ES-I3 (cell line): ENCODE results near the gene SKOR2.

Experiments used
- H3K36me3 ChIP-seq: 2 replicates; pipeline ENCODE4 v1.6.1; 2013; ENCODE audit warnings: mild to moderate bottlenecking, low read length, control low read depth, moderate library complexity; ENCODE audit not compliant: insufficient read depth
- H3K4me1 ChIP-seq: 2 replicates; pipeline ENCODE4 v1.6.1; 2013; ENCODE audit warnings: mild to moderate bottlenecking, control low read depth, low read length; ENCODE audit not compliant: insufficient read depth
- H3K9ac ChIP-seq: 2 replicates; pipeline ENCODE4 v1.6.1; 2013; ENCODE audit warnings: low read depth, mild to moderate bottlenecking, low read length, moderate library complexity
- H3K9me3 ChIP-seq: 2 replicates; pipeline ENCODE4 v1.6.1; 2013; ENCODE audit warnings: mild to moderate bottlenecking, low read length, moderate library complexity; ENCODE audit not compliant: control insufficient read depth, insufficient read depth

SKOR2 gene

DNA sequence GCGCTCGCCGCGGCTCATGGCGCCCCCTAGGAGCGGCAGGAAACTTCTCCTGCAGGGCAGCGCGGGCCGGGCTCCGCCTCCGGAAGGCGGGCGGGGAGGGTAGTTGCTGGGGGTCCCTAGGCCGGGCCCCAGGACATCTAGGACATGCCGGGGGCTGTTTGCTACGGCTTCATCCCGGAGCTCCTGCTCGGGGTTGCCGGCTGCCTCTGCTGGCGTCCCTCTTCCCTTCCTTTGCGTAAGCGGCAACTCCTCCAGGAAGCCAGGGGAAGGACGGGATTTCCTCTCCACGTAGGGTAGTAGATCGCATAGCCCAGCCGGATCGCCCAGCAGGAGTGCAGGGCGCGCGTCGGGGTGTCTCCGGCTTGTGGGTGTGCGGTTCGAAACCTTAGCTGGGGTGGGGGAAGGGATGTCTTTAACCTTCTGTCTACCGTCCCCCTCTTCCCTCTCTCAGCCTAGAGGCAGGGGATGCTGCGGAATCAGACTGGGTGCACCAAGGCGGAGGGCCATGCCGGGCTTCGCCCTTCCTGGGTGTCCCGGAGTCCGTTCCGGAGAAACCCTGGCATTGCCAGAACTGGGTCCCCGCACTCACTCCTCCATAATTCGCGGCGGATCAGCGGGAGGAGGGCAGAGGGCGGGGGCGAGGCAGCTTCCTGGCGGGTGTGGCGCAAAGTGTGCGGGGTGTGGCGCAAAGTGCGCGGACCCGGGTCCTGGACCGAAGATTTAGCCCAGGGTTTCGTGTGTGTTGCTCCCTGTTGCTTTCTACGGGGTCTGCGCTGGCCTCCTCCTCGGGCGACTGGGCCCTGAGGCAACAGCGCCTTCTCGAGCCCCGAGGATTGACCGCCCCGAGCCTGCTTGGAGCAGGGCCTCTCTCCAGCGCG is 12.2 kb upstream of the SKOR2 start:
- H3K4me1 ChIP-seq, result no peaks in the 10 kb centered on the region
- H3K9ac ChIP-seq, result peak overlapping the region; percentile 70
- H3K36me3 ChIP-seq, result no peaks in the 10 kb centered on the region
- H3K9me3 ChIP-seq, result no peaks in the 10 kb centered on the region

DNA sequence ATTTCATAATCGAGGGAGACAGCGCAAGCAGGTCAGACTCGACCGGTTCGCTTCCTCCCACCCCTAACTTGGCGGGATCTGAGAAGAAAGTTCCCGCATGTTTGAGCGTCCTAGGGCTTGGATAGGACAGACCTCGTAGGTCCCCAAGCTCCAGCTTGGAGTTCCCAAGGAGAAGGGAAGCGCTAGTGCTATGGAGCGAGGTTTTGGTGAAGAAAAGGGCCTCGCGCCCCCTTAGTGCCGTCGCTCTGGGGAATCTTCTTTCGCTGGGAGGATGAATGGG is 11.6 kb upstream of the SKOR2 start:
- Histone ChIP-seq H3K4me1 (no peaks in the 10 kb centered on the region), H3K9me3 (no peaks in the 10 kb centered on the region), H3K36me3 (no peaks in the 10 kb centered on the region), H3K9ac (peak overlapping the region; percentile 70; the same call in 1 of the 2 replicates)

DNA sequence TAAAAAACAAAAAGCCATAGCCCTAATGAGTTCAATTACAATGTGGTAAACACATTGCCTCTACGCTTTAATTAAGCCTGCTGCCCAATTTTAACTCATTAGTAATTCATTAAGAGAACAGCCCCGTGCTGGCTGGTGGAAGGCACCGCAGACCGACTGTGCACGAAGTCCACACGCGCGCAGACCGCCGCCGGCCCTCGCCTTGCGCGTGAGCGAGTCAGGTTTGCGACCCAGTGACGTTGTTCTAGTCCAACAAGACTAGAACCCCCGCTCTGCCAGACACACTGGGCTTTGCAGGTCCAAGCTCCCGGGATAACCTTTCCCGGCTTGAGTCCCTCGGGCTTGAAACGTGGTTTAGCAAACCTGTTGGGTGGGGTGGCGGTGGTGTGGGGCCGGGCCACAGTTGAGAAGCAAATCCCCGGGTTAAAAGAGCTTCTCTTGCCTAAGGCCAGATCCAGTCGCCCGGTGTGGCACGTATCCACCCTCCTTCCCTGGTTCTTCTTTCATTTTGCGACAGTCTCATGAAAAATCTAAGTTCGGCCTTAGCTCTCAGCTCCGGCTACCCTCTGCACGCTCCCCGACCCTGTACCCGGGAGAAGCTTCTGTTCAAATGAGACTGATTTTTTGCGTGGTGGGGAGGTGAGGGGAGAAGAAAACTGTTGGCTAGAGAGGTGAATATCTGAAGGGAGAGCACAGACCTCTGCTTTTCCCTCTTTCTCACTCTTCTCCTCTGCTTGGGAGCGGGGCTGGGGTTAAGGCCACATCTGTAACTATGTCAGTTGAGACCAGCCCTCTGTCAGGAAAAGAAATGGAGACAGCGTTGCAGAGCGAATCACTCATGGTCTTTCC is 11.1 kb upstream of the SKOR2 start:
- Histone ChIP-seq H3K36me3 (no peaks in the 10 kb centered on the region), H3K9me3 (no peaks in the 10 kb centered on the region), H3K4me1 (no peaks in the 10 kb centered on the region), H3K9ac (peak overlapping the region; percentile 70; the same call in 1 of the 2 replicates)

DNA sequence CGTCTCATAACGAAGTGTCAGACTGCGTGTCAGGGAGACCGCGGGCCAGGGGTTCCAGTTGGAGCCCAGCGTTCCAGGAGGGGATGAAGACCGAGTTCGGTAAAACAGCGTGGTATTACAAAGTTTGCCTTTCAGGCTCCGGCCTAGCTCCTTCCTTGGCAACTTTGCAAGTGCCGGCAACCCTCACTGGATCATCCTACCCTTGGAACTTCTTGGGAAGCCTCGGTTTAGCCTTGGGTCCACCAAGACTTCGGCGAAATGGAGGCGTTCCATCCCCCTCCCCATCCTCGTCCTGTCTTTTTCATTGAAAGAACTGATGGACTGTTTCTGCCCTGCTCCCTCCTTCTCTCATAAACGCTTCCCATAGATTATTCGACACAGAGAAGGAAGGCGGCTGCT is 10.4 kb upstream of the SKOR2 start:
- no peaks in the 10 kb centered on the region for H3K4me1 ChIP-seq
- no peaks in the 10 kb centered on the region for H3K9me3 ChIP-seq
- peak overlapping the region; percentile 28; the same call in 1 of the 2 replicates for H3K9ac ChIP-seq
- H3K36me3 ChIP-seq, result no peaks in the 10 kb centered on the region

DNA sequence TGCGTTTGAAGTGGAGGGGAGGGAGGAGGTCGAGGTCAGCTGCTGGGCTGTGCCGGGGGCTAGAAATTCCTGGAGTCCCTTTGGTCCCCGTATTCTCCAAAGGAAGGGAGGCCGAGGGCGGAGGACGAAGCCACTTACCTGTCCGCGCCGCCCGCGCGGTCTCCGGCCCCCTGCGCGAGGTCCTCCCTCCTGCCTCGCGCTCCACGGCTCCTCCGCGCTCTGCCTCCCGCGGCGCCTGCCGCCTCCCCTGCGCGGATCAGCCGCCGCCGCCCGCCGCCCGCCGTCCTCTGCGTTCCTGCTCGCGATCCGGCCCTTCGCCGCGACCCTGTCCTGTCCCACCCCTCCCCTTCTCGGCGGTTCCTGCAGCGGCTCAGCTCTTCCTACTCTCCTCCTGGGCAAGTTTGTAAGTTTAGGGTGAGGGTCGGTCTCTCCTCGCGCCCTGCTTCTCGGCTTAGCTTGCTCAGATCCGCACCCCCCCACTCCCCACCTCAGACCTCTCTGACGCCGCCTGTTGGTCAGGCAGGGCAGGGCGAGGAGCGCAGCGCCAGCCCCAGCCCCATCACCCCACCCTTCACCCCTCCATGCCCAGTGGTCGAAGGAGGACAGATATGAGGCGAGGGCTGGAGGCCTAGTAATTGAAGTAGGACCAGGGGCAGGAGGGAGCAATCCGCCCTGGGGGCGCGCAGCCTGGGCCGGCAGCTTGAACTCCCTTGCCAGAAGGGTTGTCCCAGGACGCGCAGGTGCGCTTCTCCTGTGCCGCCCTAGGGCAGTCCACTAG is 9.7 kb upstream of the SKOR2 start:
- H3K4me1 ChIP-seq, result no peaks in the 10 kb centered on the region
- H3K9me3 ChIP-seq, result no peaks in the 10 kb centered on the region
- peak overlapping the region; percentile 9; the same call in 1 of the 2 replicates for H3K9ac ChIP-seq
- no peaks in the 10 kb centered on the region for H3K36me3 ChIP-seq

DNA sequence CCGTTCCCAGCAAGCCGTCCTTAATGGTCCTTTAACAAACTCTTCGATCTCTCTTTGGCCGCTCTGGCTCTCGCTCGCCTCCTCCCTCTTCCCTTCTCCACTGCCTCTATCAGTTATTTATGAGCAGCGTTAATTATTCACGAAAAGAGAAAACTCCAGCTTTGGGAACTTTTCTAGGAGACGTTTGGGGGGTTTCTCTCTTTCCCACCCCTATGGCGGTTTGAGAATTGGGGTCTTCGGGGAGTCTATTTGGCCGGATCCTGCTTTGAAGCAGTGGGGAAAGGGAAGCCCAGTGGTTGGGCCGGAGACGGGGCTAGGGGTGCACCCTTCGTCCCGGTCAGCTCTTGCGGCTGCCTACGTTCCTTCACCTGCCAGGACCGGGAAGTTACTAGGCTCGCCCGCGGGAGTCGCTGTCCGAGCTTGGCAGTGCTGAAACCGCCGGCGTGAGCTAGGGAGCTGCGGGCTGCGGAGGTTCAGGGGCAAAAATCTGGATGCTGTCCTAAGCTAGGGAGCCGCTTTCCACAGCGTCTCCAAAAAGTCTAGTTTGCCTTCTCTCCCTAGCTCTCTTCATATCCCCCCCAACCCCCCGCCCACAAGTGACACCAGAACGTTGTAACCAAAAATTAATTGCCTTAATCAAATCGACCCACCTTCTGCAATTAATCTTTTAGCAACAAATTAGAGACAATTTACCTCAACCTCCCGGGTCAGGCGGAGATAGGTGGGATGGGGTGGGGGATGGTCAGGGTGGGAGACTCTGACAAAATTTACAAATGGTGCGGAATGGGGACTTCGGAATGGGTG is 8.9 kb upstream of the SKOR2 start:
- no peaks in the 10 kb centered on the region for H3K9me3 ChIP-seq

DNA sequence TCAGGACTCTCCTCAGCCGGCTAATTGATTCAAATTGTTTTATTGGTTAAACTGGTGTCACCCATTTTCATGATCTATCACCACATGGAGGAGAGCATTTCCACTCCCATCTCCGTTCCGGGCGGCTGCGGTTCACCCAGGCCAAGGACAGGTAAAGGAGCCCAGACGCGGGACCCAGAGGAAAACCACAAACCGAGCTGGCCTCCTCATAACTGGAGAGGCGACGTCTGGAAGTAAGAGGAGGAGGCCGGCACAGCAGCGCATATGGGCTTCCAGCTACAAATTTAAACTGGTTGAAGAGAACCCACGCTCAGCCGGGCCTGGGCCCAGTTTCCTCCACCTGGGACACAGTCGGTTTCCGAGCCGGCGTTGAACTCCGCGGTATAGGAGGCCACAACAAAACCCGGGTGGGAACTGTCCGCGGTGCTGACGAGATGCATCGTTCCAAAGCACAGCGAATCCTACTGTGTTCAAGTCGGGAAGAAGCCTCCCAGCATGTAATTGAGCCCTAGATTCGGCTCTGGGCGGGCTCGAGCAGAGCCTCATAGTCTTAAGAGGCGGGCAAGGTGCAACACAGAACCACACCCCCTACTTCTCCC is 3.0 kb upstream of the SKOR2 start:
- Histone ChIP-seq H3K9ac (no peak overlapping the region), H3K36me3 (no peaks in the 10 kb centered on the region), H3K9me3 (no peaks in the 10 kb centered on the region), H3K4me1 (no peaks in the 10 kb centered on the region)

More for the DNA sequence above, 8.9 kb upstream of the SKOR2 start:
- H3K36me3 ChIP-seq, result no peaks in the 10 kb centered on the region
- no peak overlapping the region; the same call in 1 of the 2 replicates for H3K9ac ChIP-seq
- no peaks in the 10 kb centered on the region for H3K4me1 ChIP-seq

DNA sequence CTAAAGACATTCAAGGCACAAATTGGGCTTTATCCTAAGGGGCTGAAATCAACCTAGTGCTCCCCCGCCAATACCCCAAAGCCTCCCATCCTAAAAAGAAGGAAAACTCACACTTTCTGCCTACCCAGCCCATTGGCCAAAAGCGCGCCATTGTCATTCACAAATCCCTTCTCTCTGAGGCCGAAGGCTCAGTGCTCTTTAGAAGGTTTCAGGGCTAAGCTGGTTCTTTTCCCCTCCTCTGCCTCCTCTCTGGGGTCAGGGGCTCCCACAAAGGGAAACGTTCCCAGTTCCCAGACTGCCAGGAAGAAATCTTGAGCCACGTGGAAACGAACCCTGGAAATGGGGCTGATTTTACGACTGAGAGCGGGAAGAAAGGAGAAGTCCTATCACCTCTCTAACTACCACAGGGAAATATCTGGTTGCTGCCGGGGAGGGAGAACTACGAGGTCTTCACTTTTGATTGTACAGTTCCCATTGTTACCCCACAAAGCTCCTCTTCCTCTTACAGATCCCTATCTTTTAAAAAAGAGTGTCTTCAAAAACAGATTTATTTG is 1.7 kb upstream of the SKOR2 start:
- H3K9ac ChIP-seq, result no peak overlapping the region
- H3K36me3 ChIP-seq, result no peaks in the 10 kb centered on the region
- no peaks in the 10 kb centered on the region for H3K9me3 ChIP-seq
- no peaks in the 10 kb centered on the region for H3K4me1 ChIP-seq

DNA sequence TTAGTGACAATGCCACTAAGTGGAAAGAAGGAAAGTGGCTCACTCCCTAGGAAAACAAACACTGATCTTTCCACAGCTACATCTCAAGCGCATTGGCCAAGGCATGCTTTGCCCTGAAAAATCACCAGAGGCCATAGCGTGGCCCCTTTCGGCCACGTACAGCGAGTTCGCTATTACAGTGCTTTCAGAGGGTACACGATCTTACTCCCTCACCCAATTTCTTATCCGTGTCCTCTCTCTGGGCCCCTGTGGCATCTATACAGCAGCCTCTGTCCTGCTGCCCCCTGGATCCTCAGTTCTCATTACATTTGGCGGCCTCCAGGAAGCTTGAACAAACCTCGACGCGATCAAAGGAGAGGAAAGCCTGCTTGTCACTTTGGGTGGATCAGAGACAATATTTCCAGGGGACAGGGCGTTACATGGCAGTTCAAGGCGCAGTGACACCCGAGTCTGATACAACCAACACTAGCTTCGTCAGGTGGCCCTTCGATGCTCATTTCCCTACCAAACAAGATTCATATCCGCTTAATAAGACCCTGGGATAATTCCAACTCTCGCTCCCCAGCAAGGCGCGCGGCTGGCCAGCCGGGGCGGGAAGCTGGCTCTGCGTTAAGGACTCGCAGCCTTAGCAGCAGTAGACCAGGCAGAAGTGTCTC is 941 bp downstream of the SKOR2 start:
- Histone ChIP-seq H3K36me3 (no peaks in the 10 kb centered on the region; the same call in 1 of the 2 replicates), H3K9ac (no peak overlapping the region), H3K4me1 (peaks cover 5% of the 10 kb centered on the region; the same call in 1 of the 2 replicates), H3K9me3 (no peaks in the 10 kb centered on the region)

DNA sequence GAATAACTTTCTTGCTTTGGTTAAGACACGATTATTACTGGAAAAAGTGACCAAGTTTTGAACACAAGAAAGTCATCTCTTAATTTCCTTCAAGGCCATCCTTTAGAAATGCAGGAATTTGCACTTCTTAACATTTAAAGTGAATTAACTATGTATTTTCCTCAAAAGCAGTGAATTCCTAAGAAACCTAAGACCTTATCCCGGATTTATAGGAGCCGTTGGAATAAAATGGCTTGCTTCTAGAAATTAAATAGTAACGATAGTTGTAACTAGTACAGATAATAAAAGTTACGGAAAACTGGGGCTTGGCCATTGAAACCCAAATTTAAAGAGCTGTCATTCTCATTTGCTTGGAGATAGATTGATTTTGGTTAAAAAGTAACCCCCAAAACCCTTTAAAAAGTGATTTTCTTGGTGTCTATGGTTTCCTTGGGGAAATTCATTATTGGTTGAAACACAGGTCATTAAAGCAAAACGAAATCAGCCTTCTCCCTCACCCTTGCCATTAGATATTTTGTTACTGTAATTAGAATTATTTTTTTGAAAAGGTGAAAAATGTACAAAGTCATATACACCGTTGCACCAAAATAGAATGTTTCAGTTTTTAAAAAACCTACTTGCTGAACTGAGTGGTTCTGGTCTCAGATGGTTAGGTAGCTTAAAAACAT is 2.0 kb downstream of the SKOR2 start:
- no peaks in the 10 kb centered on the region; the same call in 1 of the 2 replicates for H3K36me3 ChIP-seq
- peaks cover 5% of the 10 kb centered on the region; the same call in 1 of the 2 replicates for H3K4me1 ChIP-seq
- no peak overlapping the region for H3K9ac ChIP-seq
- no peaks in the 10 kb centered on the region for H3K9me3 ChIP-seq

DNA sequence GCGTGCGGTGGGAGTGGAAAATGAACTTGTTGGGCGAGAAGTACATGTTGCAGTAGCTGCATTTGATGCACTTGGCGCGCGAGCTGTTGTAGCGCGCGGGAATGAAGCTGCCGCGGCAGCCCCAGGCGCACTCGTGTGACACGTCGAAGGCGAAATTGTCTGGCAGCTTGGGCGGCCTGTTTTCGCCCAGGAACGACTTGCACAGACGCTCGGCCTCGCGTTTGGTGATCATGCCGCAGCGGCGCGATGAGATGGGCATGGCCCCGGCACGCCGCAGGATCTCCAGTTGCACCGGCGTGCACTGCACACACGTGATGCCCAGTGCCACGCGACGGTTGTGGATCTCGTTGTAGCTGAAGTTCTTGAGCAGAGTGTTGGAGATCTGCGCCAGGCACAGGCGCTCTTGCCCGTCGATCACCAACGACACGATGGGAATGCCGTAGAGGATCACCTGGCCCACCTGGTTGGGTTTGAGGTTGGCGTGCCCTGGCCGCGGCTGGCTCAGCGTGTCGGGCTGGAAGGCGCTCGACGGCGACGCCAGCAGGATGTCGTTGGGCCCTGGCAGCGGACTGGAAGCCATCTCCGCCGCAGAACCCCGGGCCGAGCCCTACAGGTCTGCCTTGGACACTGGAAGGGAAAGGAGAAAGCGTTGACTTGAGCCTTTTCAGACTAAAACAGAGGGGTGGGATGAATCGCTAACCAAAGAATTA is 2.7 kb downstream of the SKOR2 start:
- no peaks in the 10 kb centered on the region; the same call in 1 of the 2 replicates for H3K36me3 ChIP-seq
- no peak overlapping the region for H3K9ac ChIP-seq
- H3K9me3 ChIP-seq, result no peaks in the 10 kb centered on the region
- peaks cover 5% of the 10 kb centered on the region; the same call in 1 of the 2 replicates for H3K4me1 ChIP-seq

DNA sequence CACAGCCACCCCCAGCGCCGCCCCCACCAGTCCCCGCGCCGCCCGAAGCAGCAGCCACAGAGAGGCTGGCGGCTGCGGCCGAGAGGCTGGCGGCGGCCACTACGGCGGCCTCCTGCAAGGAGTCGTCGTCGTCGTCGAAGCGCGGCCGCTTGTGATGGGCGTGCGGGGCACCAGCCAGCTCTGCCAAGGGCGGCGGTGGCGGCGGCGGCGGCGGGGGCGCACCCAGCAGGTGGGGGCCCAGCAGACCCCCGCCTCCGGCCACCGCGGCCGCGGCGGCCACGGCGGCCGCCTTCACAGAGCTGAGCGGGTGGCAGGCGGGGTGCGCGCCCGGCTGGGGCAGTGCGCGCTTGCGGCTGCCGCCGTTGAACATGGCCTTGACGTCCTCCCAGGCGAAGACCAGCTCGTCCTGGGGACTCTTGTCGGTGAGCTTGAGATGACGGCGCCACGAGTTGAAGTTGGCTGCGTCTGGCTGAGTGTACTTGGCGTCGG is 3.3 kb downstream of the SKOR2 start:
- H3K4me1 ChIP-seq, result peaks cover 5% of the 10 kb centered on the region; the same call in 1 of the 2 replicates
- no peaks in the 10 kb centered on the region; the same call in 1 of the 2 replicates for H3K36me3 ChIP-seq
- H3K9me3 ChIP-seq, result no peaks in the 10 kb centered on the region
- H3K9ac ChIP-seq, result no peak overlapping the region
